CD4-positive, alpha-beta T cell treated with Interleukin-10 for 1 hour (primary cell): ENCODE measurements around the gene LPO.

Experiments used
- DNase-seq: peaks from one replicate; pipeline ENCODE4 v3.0.0-alpha.2; 2020

Gene LPO

GRCh38 chr17:58306131-58306951 is 68.0 kb downstream of the LPO start:
- DNase-seq = no peak

GRCh38 chr17:58307468-58308172 is 69.2 kb downstream of the LPO start:
- no peak for DNase-seq

GRCh38 chr17:58308173-58308984 is 70.0 kb downstream of the LPO start:
- DNase-seq = no peak

- DNase-seq = no peak
Measured at GRCh38 chr17:58308985-58309917, 70.9 kb downstream of the LPO start.

- DNase-seq = no peak
Measured at GRCh38 chr17:58309918-58310259, 71.5 kb downstream of the LPO start.

- DNase-seq = no peak
Measured at GRCh38 chr17:58310511-58311428, 72.4 kb downstream of the LPO start.

GRCh38 chr17:58311429-58311894 is 73.1 kb downstream of the LPO start:
- no peak for DNase-seq

- DNase-seq = no peak
Measured at GRCh38 chr17:58312021-58312630, 73.7 kb downstream of the LPO start.

GRCh38 chr17:58312829-58313228 is 74.4 kb downstream of the LPO start:
- no peak for DNase-seq

GRCh38 chr17:58313815-58314705 is 75.7 kb downstream of the LPO start:
- no peak for DNase-seq

GRCh38 chr17:58314706-58315015 is 76.3 kb downstream of the LPO start:
- DNase-seq = no peak

GRCh38 chr17:58315281-58315711 is 76.9 kb downstream of the LPO start:
- DNase-seq = no peak

GRCh38 chr17:58315750-58316149 is 77.4 kb downstream of the LPO start:
- no peak for DNase-seq

- no peak for DNase-seq
Measured at GRCh38 chr17:58316260-58316960, 78.0 kb downstream of the LPO start.

- DNase-seq = peak; percentile 87
Measured at GRCh38 chr17:58317421-58318064, 79.2 kb downstream of the LPO start.

GRCh38 chr17:58318065-58318481 is 79.7 kb downstream of the LPO start:
- DNase-seq = no peak
